ENCODE measurements around the gene C5orf15. TPM values are rescaled to one million over a fixed set of nuclear protein-coding genes. Genes with fewer than 3 reads are reported as not detected.
A peak's percentile ranks its signal among the peaks of the same experiment; 100 is the strongest.
"Not testable (repeated sequence)": the region's sequence is repeated elsewhere in the genome, so short reads cannot be mapped to it uniquely, and the experiment has no call there.

The C5orf15 gene
- total RNA-seq, 1 donor from 2014 or later, result 15.2 TPM

- DNase-seq (ENCODE audit: low spot score) (no peak), ATAC-seq (peak; percentile 30)
Observed at GRCh38 chr5:133994297-133994989, 26.0 kb upstream of the C5orf15 start.

DNA sequence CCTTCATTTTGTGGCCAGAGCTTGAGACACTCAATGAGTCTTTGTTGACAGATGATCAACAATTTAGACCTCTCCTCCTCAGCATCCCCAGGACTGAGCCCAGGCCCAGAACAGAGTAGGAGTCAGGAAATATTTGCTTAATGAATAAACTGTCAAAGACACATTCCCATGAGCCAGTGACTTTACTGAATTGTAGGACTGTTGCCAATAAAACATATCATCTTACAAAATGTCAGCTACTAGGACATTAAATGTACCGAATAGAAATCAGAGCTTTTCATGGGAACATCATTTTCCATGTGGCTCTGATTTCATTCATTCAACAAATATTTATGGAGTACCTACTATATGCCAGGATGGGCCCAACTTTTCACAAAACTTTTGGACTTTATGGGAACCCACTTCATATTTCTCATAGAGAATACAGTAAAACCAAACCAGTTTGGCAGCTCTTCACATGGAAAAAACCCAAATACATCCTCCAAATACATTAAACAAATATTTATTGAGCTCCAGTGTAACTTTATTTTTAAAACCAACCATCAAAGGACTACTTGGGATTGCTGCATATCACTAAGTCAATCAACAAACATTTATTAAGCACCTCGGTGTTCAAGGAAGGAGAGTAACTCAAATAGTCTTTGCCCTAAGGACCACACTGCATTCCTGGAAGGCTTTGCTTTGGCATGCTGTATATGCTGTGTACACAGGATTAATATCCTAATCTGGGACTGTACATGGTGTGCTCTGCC lies 24.9 kb upstream of the C5orf15 start:
- no peak for ATAC-seq

DNA sequence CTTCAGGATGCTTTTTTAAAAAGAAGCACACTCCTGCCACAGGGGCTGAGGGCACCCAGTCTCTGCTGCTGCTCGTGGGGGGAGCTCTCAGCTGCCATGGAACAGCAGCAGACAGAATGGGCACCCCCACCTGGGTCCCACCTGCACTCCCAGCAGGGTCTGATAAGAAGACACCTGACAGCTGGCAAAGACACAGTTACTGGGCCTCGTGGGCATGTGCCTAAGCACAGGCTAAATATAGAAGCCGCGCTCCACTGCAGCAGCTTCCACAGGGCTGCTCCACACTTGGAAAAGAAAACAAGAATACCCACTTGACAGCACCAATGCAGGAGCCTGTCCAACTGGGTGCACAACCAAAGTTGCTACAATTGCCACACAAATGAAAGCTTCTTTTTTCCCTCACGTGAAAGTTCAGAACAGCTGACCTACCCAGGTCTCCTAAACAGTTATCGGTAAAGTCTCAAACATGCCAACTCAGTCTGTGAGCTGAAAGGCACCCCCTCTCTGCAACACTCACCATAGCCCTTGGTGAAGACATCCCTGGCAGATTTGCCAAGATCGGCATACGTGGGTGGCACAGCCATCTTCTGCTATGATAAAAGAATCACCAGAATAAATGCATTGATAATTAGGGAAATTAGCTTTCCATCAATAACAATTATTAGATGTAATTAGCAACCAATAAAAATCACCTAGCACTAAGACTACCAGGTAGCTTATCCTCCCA lies 24.2 kb upstream of the C5orf15 start:
- ATAC-seq, result no peak

More for the DNA sequence above, 24.9 kb upstream of the C5orf15 start:
- DNase-seq (ENCODE audit: low spot score), result no peak

DNA sequence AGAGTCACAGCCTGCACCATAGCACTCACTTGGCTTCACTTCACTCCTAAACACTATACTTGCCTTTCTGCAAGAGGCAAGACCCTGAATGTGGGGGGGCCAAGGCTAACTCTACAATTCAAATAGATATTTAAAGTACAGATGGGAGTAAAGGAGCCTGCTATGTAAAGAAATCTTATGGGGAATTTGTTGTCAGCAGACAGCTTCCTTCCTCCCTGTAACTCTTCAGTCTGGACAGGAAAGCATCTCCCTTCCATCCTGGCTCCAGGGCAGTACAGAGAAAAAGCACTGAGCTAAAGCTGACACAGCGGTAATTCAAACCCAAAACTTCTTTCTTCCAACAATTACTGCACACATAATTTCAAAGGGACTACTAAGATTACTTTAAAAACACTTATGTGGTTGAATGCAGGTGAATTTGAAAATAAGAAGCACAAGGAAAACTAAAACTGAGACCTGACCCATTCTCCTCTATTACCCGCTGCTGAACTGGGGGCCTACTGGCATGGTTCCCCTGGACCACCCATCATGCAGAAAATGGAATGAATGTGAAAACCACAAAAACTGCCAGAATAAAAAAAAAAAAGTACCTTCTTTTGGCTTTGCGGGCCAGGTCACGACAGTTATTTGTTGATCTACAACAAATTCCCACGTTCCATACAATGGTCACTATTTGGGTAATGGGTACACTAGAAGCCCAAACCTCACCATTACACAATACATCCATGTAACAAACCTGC lies 22.9 kb upstream of the C5orf15 start:
- DNase-seq (ENCODE audit: low spot score) (no peak), ATAC-seq (no peak)

More for the DNA sequence above, 24.2 kb upstream of the C5orf15 start:
- no peak for DNase-seq (ENCODE audit: low spot score)

DNA sequence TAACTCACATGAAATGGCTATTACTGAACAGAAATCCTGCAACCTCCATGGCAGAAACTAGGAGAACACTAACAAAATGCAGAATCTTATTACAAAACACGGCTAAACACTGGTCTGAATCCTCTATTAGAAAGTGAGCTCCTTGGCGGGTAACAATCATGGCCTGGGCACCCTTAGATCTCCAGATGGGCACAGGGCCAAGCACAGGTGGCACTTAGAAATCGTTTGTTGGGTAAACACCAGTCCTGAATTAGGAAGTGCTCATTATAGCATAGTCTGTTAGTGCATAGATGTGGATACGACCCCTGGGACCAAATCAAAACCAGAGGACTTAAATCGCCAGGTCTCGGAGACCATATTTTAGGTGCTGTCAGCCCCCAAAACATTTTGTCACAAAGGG lies 22.0 kb upstream of the C5orf15 start:
- no peak for ATAC-seq
- DNase-seq (ENCODE audit: low spot score), result no peak

DNA sequence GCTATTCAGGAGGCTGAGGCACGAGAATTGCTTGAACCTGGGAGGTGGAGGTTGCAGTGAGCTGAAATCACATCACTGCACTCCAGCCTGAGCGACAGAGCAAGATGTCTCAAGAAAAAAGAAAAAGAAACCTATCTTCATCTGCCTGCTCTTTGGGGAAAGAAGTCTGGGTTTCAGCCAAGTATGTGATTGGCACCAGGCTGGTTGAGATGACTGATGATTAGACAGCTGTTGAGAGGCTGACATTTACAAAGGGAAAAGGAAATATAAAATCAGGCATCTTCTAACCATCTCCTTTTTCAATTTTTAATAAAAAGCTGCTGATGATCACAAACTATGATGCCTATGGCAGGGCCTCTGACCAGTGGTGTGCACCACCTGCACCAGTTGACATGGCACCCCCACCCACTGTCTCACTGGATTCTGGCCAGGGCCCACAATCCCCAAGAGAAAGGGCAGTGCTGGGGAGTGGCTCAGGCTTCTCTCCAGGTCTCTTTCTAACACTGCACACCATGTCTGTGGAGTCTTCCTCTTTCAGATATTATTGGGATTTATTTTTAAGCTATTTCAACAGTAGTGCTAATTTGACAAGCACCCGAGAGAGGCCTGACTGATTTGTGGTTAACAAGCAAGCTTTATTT lies 17.2 kb upstream of the C5orf15 start:
- no peak for ATAC-seq
- no peak for DNase-seq (ENCODE audit: low spot score)

GRCh38 chr5:133983674-133984073 lies 15.2 kb upstream of the C5orf15 start:
- DNase-seq (ENCODE audit: low spot score) (no peak), ATAC-seq (no peak)

- DNase-seq (ENCODE audit: low spot score) (no peak), ATAC-seq (peak; percentile 16)
Observed at GRCh38 chr5:133981714-133982113, 13.3 kb upstream of the C5orf15 start.

DNA sequence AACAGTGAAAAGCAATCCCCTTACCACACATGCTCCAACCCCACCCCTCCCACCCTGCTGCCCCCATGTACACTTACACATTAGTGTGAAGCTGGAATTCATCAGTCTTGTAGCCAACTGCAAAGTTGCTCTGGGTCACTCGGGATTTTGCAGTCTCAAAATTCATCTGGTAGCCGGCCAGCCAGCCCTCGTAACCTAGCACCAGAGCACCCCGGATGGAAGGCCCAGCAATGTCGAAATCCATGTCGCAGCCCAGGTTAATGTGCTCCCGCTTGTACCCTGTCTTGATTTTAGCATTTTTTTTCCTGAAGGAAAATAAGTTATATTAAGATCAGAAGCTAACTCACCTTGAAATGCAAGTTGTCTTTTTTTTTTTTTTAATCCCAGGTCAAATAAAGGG lies 12.2 kb upstream of the C5orf15 start:
- DNase-seq (ENCODE audit: low spot score) (no peak), ATAC-seq (peak; percentile 47)

GRCh38 chr5:133978943-133979342 lies 10.5 kb upstream of the C5orf15 start:
- DNase-seq (ENCODE audit: low spot score) (no peak), ATAC-seq (no peak)

- no peak for ATAC-seq
- DNase-seq (ENCODE audit: low spot score), result no peak
Observed at GRCh38 chr5:133977858-133978257, 9.4 kb upstream of the C5orf15 start.

DNA sequence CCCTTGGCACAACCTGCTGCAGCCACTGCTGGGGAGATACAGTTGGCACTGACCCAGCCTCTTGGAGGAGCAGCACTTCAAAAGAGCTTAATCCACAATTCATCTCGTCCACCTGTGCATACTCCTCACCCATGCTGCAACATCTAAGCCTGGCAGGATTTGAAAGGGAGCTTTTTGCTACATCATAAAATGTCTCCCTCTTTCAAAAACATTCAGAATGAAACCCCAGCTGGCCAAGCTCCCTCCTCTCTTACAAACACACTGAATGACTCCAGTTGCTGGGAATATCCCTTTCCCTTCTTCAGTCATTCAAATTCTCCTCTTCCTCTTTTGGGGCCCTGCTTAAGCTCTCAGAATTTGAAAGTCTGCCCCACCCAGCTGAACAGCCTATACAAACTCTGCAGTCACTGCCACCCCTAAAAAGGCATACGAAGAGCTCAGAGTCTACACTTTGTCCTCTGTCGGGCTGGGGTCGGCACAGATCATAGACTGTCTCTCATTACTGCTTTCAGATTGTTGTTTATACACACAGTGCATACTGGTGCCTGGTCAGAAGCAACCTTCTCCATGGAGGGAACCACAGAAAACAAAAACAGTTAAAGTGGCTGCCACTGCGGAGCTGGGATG lies 8.8 kb upstream of the C5orf15 start:
- DNase-seq (ENCODE audit: low spot score) (no peak), ATAC-seq (no peak)

DNA sequence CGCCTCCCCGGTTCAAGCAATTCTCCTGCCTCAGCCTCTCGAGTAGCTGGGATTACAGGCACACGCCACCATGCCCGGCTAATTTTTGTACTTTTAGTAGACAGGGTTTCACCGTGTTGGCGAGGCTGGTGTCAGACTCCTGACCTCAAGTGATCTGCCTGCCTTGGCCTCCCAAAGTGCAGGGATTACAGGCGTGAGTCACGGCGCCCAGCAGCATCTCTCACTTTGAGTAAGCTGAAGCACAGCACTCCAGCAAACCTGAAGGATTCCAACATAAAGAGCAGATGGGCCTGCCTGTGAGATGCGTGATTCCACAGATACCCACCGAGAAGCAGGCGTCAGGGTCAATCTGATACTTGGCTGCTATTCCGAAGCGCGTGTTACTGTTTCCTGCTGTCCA lies 7.1 kb upstream of the C5orf15 start:
- not testable (repeated sequence) for DNase-seq (ENCODE audit: low spot score); ATAC-seq

DNA sequence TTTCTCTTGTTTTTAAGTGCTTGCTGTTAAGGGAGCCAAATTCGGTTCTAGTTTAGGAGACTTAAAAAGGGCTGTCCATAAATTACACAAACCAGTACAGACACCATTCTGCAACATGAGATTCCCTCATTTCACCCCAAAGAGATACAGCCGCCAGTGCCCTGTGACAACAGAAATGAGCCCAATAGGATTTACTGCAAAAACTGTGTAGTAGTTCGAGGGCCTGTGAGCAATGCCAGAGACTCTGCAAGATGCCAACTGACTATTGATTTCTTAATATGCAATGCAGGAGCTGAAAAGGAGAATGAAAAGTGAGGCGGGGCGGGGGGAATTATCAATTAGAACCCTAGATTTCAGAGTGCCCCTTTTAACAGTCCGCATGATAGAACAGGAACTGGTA lies 5.7 kb upstream of the C5orf15 start:
- ATAC-seq, result peak; percentile 64

DNA sequence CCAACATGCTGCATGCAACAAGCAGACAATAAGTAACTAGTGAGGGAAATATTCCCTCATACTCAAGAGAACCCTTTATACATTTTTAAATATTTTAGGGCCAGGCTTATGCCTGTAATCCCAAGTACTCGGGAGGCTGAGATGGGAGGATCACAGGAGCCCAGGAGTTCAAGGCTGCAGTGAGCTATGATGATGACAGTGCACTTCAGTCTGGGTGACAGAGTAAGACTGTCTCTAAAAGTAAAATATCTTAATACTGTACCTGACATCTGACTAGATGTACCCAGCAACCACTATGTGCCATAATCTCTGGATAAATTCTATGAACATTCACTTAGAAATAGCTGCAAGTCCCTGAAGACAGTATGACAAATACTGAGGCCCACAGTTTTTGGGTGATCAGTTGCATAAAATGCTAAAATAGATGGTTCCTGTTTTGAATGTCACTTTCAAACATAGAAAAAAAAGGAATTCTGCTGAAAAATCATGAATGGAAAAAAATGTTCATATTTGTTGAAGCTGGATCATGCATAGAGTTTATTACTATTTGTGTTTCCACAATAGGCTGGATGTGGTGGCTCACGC lies 2.0 kb upstream of the C5orf15 start:
- no peak for ATAC-seq
- no peak for DNase-seq (ENCODE audit: low spot score)

More for the DNA sequence above, 5.7 kb upstream of the C5orf15 start:
- DNase-seq (ENCODE audit: low spot score), result no peak

- ATAC-seq (peak; percentile 26), DNase-seq (ENCODE audit: low spot score) (no peak)
Observed at GRCh38 chr5:133969654-133970324, 1.4 kb upstream of the C5orf15 start.

- DNase-seq (ENCODE audit: low spot score), result no peak
Observed at GRCh38 chr5:133967698-133968203, 674 bp downstream of the C5orf15 start.

GRCh38 chr5:133967124-133967523 lies 1.3 kb downstream of the C5orf15 start:
- ATAC-seq, result no peak
- DNase-seq (ENCODE audit: low spot score), result no peak

More at GRCh38 chr5:133967698-133968203, 674 bp downstream of the C5orf15 start:
- ATAC-seq, result peak; percentile 60

DNA sequence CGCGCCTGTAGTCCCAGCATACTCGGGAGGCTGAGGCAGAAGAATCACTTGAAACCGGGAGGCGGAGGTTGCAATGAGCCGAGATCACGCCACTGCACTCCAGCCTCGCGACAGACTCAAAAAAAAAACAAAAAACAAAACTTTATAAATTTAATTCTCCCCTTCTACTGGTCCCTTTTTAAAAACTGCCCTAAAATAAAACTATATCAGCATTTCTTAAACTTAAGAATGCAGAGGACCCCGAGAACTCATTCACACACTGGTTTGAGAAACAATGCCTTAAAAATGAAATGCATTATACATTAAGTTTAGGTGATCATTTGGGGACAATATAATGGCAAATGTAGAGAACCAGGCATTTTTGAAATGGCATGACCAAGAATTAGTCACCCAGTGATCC lies 2.3 kb downstream of the C5orf15 start:
- no peak for DNase-seq (ENCODE audit: low spot score)
- no peak for ATAC-seq
